ENCODE results near the gene RPTOR.

GRCh38 chr17:80499961-80500665, 44.5 kb upstream of the RPTOR start:
- TF ChIP-seq BACH2 (CRISPR knock-in tag; IDR thresholded peaks at IDR 0.05; ENCODE audit: borderline replicate concordance) (no peak), ZNF70 (CRISPR knock-in tag; IDR thresholded peaks at IDR 0.05) (no peak), POU6F1 (CRISPR knock-in tag; IDR thresholded peaks at IDR 0.05; ENCODE audit: borderline replicate concordance, low read depth) (no peak), ARNTL (CRISPR knock-in tag; IDR thresholded peaks at IDR 0.05; ENCODE audit: borderline replicate concordance, low read depth) (no peak), ESRRG (CRISPR knock-in tag; IDR thresholded peaks at IDR 0.05) (no peak), TSHZ2 (CRISPR knock-in tag; IDR thresholded peaks at IDR 0.05) (no peak)

Data from SK-N-SH treated with all-trans-retinoic acid at 6 μM for 48 hours (cell line).